ENCODE measurements around the gene SLC35E2B.

SLC35E2B gene

GRCh38 chr1:1616045-1616790 lies 76.4 kb downstream of the SLC35E2B start:
- Histone ChIP-seq H3K27ac (ENCODE audit: low read depth, low read length, poor library complexity, severe bottlenecking) (no peak overlapping the region), H3K27me3 (ENCODE audit: insufficient read depth, low read length) (no peaks in the 10 kb centered on the region; the same call in 1 of the 2 replicates), H3K4me2 (ENCODE audit: low read length) (peak overlapping the region; percentile 66), H3K36me3 (ENCODE audit: insufficient read depth, low read length) (no peaks in the 10 kb centered on the region; the same call in 1 of the 2 replicates), H3K4me3 (ENCODE audit: low read depth, low read length, poor library complexity, severe bottlenecking) (peak overlapping the region; percentile 89), H3K9me2 (ENCODE audit: low read depth, low read length) (no peaks in the 10 kb centered on the region), H3K9me3 (ENCODE audit: low read length) (no peaks in the 10 kb centered on the region), H3F3A (ENCODE audit: insufficient read depth, low read length) (no peaks in the 10 kb centered on the region), H3K9ac (ENCODE audit: low read length) (peak overlapping the region; percentile 98), H2AFZ (ENCODE audit: low read length) (no peak overlapping the region), H3K4me1 (ENCODE audit: insufficient read depth, low read length, severe bottlenecking) (peaks cover 25% of the 10 kb centered on the region), H3K79me2 (ENCODE audit: insufficient read depth, low read length) (no peaks in the 10 kb centered on the region), H4K20me1 (ENCODE audit: insufficient read depth, low read length) (no peaks in the 10 kb centered on the region)
- TF ChIP-seq CTCF (IDR thresholded peaks at IDR 0.05; ENCODE audit: low read length) (no peak), EZH2 (IDR thresholded peaks at IDR 0.05; ENCODE audit: borderline replicate concordance, low read length) (no peak)

- Histone ChIP-seq H3F3A (ENCODE audit: insufficient read depth, low read length) (no peaks in the 10 kb centered on the region), H3K4me2 (ENCODE audit: low read length) (peak within 1 kb of the TSS; percentile 66), H4K20me1 (ENCODE audit: insufficient read depth, low read length) (no peaks in the 10 kb centered on the region), H3K79me2 (ENCODE audit: insufficient read depth, low read length) (no peaks in the 10 kb centered on the region), H3K4me3 (ENCODE audit: low read depth, low read length, poor library complexity, severe bottlenecking) (peak within 1 kb of the TSS; percentile 89), H3K9me3 (ENCODE audit: low read length) (no peaks in the 10 kb centered on the region), H3K9me2 (ENCODE audit: low read depth, low read length) (no peaks in the 10 kb centered on the region), H2AFZ (ENCODE audit: low read length) (no peak within 1 kb of the TSS), H3K36me3 (ENCODE audit: insufficient read depth, low read length) (no peaks in the 10 kb centered on the region; the same call in 1 of the 2 replicates), H3K27me3 (ENCODE audit: insufficient read depth, low read length) (no peaks in the 10 kb centered on the region), H3K9ac (ENCODE audit: low read length) (peak within 1 kb of the TSS; percentile 98), H3K4me1 (ENCODE audit: insufficient read depth, low read length, severe bottlenecking) (peaks cover 25% of the 10 kb centered on the region), H3K27ac (ENCODE audit: low read depth, low read length, poor library complexity, severe bottlenecking) (peak within 1 kb of the TSS; percentile 85)
- TF ChIP-seq CTCF (IDR thresholded peaks at IDR 0.05; ENCODE audit: low read length): no peak
- no peak for TF ChIP-seq EZH2 (IDR thresholded peaks at IDR 0.05; ENCODE audit: borderline replicate concordance, low read length)
Measured at GRCh38 chr1:1615256-1616044, 77.1 kb downstream of the SLC35E2B start, which contains the start of gene MIB2. MIB2 (plus strand) TSS chr1:1615500; CDS start chr1:1623453, 7,953 bp downstream.

GRCh38 chr1:1614954-1615255 lies 77.7 kb downstream of the SLC35E2B start:
- H3K27ac ChIP-seq (ENCODE audit: low read depth, low read length, poor library complexity, severe bottlenecking): no peak overlapping the region

More at GRCh38 chr1:1614954-1615255, 77.7 kb downstream of the SLC35E2B start:
- Histone ChIP-seq H3F3A (ENCODE audit: insufficient read depth, low read length) (no peaks in the 10 kb centered on the region), H3K27me3 (ENCODE audit: insufficient read depth, low read length) (no peaks in the 10 kb centered on the region), H3K79me2 (ENCODE audit: insufficient read depth, low read length) (no peaks in the 10 kb centered on the region), H3K4me1 (ENCODE audit: insufficient read depth, low read length, severe bottlenecking) (peaks cover 25% of the 10 kb centered on the region), H2AFZ (ENCODE audit: low read length) (no peak overlapping the region), H3K9me3 (ENCODE audit: low read length) (no peaks in the 10 kb centered on the region), H3K9me2 (ENCODE audit: low read depth, low read length) (no peaks in the 10 kb centered on the region), H4K20me1 (ENCODE audit: insufficient read depth, low read length) (no peaks in the 10 kb centered on the region), H3K9ac (ENCODE audit: low read length) (peak overlapping the region; percentile 53), H3K36me3 (ENCODE audit: insufficient read depth, low read length) (no peaks in the 10 kb centered on the region; the same call in 1 of the 2 replicates), H3K4me3 (ENCODE audit: low read depth, low read length, poor library complexity, severe bottlenecking) (peak overlapping the region; percentile 89), H3K4me2 (ENCODE audit: low read length) (peak overlapping the region; percentile 66)
- no peak for TF ChIP-seq CTCF (IDR thresholded peaks at IDR 0.05; ENCODE audit: low read length)
- no peak for TF ChIP-seq EZH2 (IDR thresholded peaks at IDR 0.05; ENCODE audit: borderline replicate concordance, low read length)
